ENCODE results near the gene FKBP7.

FKBP7 gene

GRCh38 chr2:178522950-178523595 is 44.7 kb upstream of the FKBP7 start:
- peak overlapping the region; percentile 73 for H3K4me3 ChIP-seq (ENCODE audit: low read depth, low read length)
- POLR2A ChIA-PET, result no interaction called here
- no peak for DNase-seq (ENCODE audit: low read depth, low spot score)

GRCh38 chr2:178521304-178522150 is 43.1 kb upstream of the FKBP7 start:
- DNase-seq (ENCODE audit: low read depth, low spot score), result no peak
- ChIA-PET CTCF (interaction anchor here (1.5 kb wide), 1 partner anchor 10 kb away, joined by 5 read pairs; no protein-coding TSS in a partner anchor), POLR2A (no interaction called here)
- no peak for TF ChIP-seq CTCF (IDR thresholded peaks at IDR 0.05; ENCODE audit: insufficient read depth, low read length, missing control alignments)
- H3K4me3 ChIP-seq (ENCODE audit: low read depth, low read length), result no peak overlapping the region

More at GRCh38 chr2:178522950-178523595, 44.7 kb upstream of the FKBP7 start:
- peak; percentile 87 for TF ChIP-seq CTCF (IDR thresholded peaks at IDR 0.05; ENCODE audit: insufficient read depth, low read length, missing control alignments)
- CTCF ChIA-PET, result interaction anchor here (0.9 to 1.7 kb wide), 6 partner anchors 8 to 40 kb away, joined by 3 to 8 read pairs (median 4); no protein-coding TSS in a partner anchor

- no peak overlapping the region for H3K4me3 ChIP-seq (ENCODE audit: low read depth, low read length)
- no peak for TF ChIP-seq CTCF (IDR thresholded peaks at IDR 0.05; ENCODE audit: insufficient read depth, low read length, missing control alignments)
- ChIA-PET CTCF (no interaction called here), POLR2A (no interaction called here)
- no peak for DNase-seq (ENCODE audit: low read depth, low spot score)
Measured at GRCh38 chr2:178517496-178517895, 39.1 kb upstream of the FKBP7 start.

- H3K4me3 ChIP-seq (ENCODE audit: low read depth, low read length), result no peak overlapping the region
- POLR2A ChIA-PET, result no interaction called here
- TF ChIP-seq CTCF (IDR thresholded peaks at IDR 0.05; ENCODE audit: insufficient read depth, low read length, missing control alignments), result no peak
- DNase-seq (ENCODE audit: low read depth, low spot score), result no peak
- CTCF ChIA-PET, result interaction anchor here (1.1 to 1.6 kb wide), 2 partner anchors 9 to 10 kb away, joined by 3 read pairs; no protein-coding TSS in a partner anchor
Measured at GRCh38 chr2:178514664-178515063, 36.3 kb upstream of the FKBP7 start.

GRCh38 chr2:178513876-178514275 is 35.5 kb upstream of the FKBP7 start:
- DNase-seq (ENCODE audit: low read depth, low spot score), result no peak
- H3K4me3 ChIP-seq (ENCODE audit: low read depth, low read length), result no peak overlapping the region
- no peak for TF ChIP-seq CTCF (IDR thresholded peaks at IDR 0.05; ENCODE audit: insufficient read depth, low read length, missing control alignments)
- ChIA-PET POLR2A (no interaction called here), CTCF (interaction anchor here (1.1 to 2.2 kb wide), 2 partner anchors 9 kb away, joined by 3 to 8 read pairs; no protein-coding TSS in a partner anchor)

- DNase-seq (ENCODE audit: low read depth, low spot score), result no peak
- CTCF ChIA-PET, result interaction anchor here (2.2 kb wide), 1 partner anchor 10 kb away, joined by 8 read pairs; no protein-coding TSS in a partner anchor
- TF ChIP-seq CTCF (IDR thresholded peaks at IDR 0.05; ENCODE audit: insufficient read depth, low read length, missing control alignments), result no peak
- no peak overlapping the region for H3K4me3 ChIP-seq (ENCODE audit: low read depth, low read length)
- POLR2A ChIA-PET, result no interaction called here
Measured at GRCh38 chr2:178512484-178512883, 34.1 kb upstream of the FKBP7 start.

Data from AG04449 (cell line).